Loucy (cell line): ENCODE data around the gene ATE1.
"Not testable (repeated sequence)": the region's sequence is repeated elsewhere in the genome, so short reads cannot be mapped to it uniquely, and the experiment has no call there.

Source experiments
- H2AFZ ChIP-seq: fragments of 200-600 bp; sonication (generic); 2 replicates; pipeline ENCODE4 v1.6.0; 2016; ENCODE audit warnings: antibody characterized with exemption, mild to moderate bottlenecking, low read length, moderate library complexity
- H3F3A ChIP-seq: fragments of 200-600 bp; 2 replicates; pipeline ENCODE4 v1.6.0; 2016; ENCODE audit warnings: antibody characterized with exemption, low read depth, mild to moderate bottlenecking
- H3K27me3 ChIP-seq: fragments of 200-600 bp; sonication (generic); 2 replicates; pipeline ENCODE4 v1.6.1; 2014; ENCODE audit warnings: low read length, mild to moderate bottlenecking; ENCODE audit not compliant: insufficient read depth, poor library complexity, severe bottlenecking
- H3K36me3 ChIP-seq: fragments of 200-600 bp; sonication (generic); 2 replicates; pipeline ENCODE4 v1.6.1; 2016; ENCODE audit warnings: low read length; ENCODE audit not compliant: insufficient read depth
- H3K4me1 ChIP-seq: fragments of 200-600 bp; sonication (generic); 2 replicates; pipeline ENCODE4 v1.5.1; 2014; ENCODE audit warnings: low read length, mild to moderate bottlenecking; ENCODE audit not compliant: insufficient read depth, poor library complexity, severe bottlenecking
- H3K4me2 ChIP-seq: fragments of 200-600 bp; sonication (generic); 2 replicates; pipeline ENCODE4 v1.6.0; 2014; ENCODE audit warnings: antibody characterized with exemption, low read length, low read depth, mild to moderate bottlenecking; ENCODE audit not compliant: poor library complexity, severe bottlenecking
- H3K4me3 ChIP-seq: fragments of 200-600 bp; sonication (generic); 2 replicates; pipeline ENCODE4 v1.5.1; 2014; ENCODE audit warnings: low read length, mild to moderate bottlenecking, mixed read lengths; ENCODE audit not compliant: poor library complexity, severe bottlenecking
- H3K79me2 ChIP-seq: fragments of 200-600 bp; sonication (generic); 2 replicates; pipeline ENCODE4 v1.6.1; 2014; ENCODE audit warnings: low read length; ENCODE audit not compliant: insufficient read depth
- H3K9ac ChIP-seq: fragments of 200-600 bp; sonication (generic); 2 replicates; pipeline ENCODE4 v1.6.0; 2014; ENCODE audit warnings: mild to moderate bottlenecking, low read depth, low read length, moderate library complexity; ENCODE audit not compliant: poor library complexity, severe bottlenecking
- H3K9me2 ChIP-seq: fragments of 200-600 bp; sonication (generic); replicated peaks from 2 replicates; pipeline ENCODE4 v1.6.1; 2016; ENCODE audit warnings: low read depth, low read length, mixed read lengths
- H3K9me3 ChIP-seq: fragments of 200-600 bp; sonication (generic); 2 replicates; pipeline ENCODE4 v1.6.1; 2014; ENCODE audit warnings: mild to moderate bottlenecking, antibody characterized with exemption, low read length, low read depth; ENCODE audit not compliant: insufficient read depth
- H4K20me1 ChIP-seq: fragments of 200-600 bp; sonication (generic); 2 replicates; pipeline ENCODE4 v1.6.0; 2014; ENCODE audit warnings: antibody characterized with exemption, low read length, mild to moderate bottlenecking; ENCODE audit not compliant: insufficient read depth, poor library complexity, severe bottlenecking
- CTCF ChIP-seq: fragments of 200-600 bp; sonication (generic); conservative IDR thresholded peaks from 2 replicates; pipeline ENCODE4 v1.5.1; 2014; ENCODE audit warnings: mild to moderate bottlenecking, antibody characterized with exemption, low read length
- EZH2phosphoT487 ChIP-seq: fragments of 200-600 bp; IDR thresholded peaks from 2 replicates; pipeline ENCODE4 v1.6.1; 2018; ENCODE audit warnings: antibody characterized with exemption, mild to moderate bottlenecking, moderate library complexity, borderline replicate concordance

Gene ATE1

GRCh38 chr10:121936295-121936694, 8.5 kb upstream of the ATE1 start:
- Histone ChIP-seq H3K9me2 (no peaks in the 10 kb centered on the region), H3K79me2 (no peaks in the 10 kb centered on the region), H3K9ac (no peak overlapping the region), H3F3A (no peaks in the 10 kb centered on the region), H3K4me2 (no peak overlapping the region), H3K36me3 (no peaks in the 10 kb centered on the region), H3K4me1 (no peaks in the 10 kb centered on the region), H4K20me1 (no peaks in the 10 kb centered on the region), H3K9me3 (no peaks in the 10 kb centered on the region), H3K4me3 (no peak overlapping the region), H3K27me3 (no peaks in the 10 kb centered on the region), H2AFZ (no peak overlapping the region)
- TF ChIP-seq EZH2phosphoT487, result no peak

DNA sequence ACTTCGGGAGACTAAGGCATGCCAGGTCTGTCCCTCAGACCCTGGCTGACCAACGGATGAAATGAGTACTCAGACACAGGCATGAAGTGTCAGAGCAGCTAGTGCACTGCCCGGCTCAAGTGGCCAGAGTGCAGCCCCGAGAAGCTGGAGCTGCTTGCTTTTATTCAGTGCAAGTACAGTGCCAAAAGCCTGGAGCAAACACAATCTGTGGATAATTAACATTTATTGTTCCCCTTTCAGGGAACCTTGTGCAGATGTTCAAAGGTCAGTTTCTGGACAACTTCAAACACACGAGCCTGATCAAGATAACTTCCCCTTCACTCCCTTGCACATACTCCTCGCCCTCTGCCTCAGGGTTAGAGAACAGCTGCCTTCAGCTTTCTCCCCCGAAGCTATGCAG, 7.9 kb upstream of the ATE1 start:
- no peaks in the 10 kb centered on the region for H4K20me1 ChIP-seq
- no peak overlapping the region for H2AFZ ChIP-seq
- no peaks in the 10 kb centered on the region for H3K9me2 ChIP-seq
- no peaks in the 10 kb centered on the region for H3K9me3 ChIP-seq
- H3K4me1 ChIP-seq, result no peaks in the 10 kb centered on the region
- H3F3A ChIP-seq, result no peaks in the 10 kb centered on the region
- H3K4me3 ChIP-seq, result no peak overlapping the region
- no peak overlapping the region for H3K9ac ChIP-seq
- no peaks in the 10 kb centered on the region for H3K36me3 ChIP-seq
- H3K27me3 ChIP-seq, result no peaks in the 10 kb centered on the region
- no peak overlapping the region for H3K4me2 ChIP-seq
- TF ChIP-seq CTCF (no peak), EZH2phosphoT487 (no peak)
- no peaks in the 10 kb centered on the region for H3K79me2 ChIP-seq

DNA sequence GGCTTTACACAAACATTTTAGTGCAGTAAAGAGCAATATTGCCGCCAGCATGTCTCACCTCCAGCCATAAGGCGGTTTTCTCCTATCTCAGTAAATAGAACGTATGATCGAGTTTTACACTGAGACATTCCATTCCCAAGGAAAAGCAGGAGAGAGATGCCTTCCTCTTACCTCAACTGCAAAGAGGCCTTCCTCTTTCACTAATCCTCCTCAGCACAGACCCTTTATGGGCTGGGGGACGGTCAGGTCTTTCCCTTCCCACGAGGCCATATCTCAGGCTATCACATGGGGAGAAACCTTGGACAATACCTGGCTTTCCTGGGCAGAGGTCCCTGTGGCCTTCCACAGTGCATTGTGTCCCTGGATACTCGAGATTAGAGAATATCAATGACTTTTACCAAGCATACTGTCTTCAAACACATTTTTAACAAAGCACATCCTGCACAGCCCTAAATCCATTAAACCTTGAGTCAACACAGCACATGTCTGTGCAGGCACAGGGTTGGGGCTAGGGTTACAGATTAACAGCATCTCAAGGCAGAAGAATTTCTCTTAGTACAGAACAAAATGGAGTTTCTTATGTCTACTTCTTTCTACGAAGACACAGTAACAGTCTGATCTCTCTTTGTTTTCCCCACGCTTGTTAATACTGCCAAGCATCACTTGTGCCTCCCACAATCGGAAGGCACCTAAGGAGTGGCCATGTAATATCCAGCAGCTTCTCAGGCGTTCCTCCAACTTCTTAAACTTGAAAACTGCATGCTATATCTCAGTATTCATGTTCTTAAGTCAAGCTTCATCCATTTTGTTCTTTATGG, 2.6 kb upstream of the ATE1 start:
- peak overlapping the region; percentile 41 for H3K9ac ChIP-seq
- H3K4me2 ChIP-seq, result peak overlapping the region; percentile 96
- not testable (repeated sequence) for H2AFZ ChIP-seq, H3K27me3 ChIP-seq, H4K20me1 ChIP-seq, H3F3A ChIP-seq, H3K9me2 ChIP-seq, H3K9me3 ChIP-seq, H3K36me3 ChIP-seq
- H3K4me1 ChIP-seq, result peaks cover 16% of the 10 kb centered on the region
- H3K79me2 ChIP-seq, result peaks cover 39% of the 10 kb centered on the region
- peak overlapping the region; percentile 84 for H3K4me3 ChIP-seq

GRCh38 chr10:121929585-121930267, 1.9 kb upstream of the ATE1 start:
- H3K9me2 ChIP-seq, H2AFZ ChIP-seq, H4K20me1 ChIP-seq, H3F3A ChIP-seq, H3K9me3 ChIP-seq, H3K27me3 ChIP-seq, H3K36me3 ChIP-seq: not testable (repeated sequence)
- H3K9ac ChIP-seq, result peak overlapping the region; percentile 41
- H3K4me2 ChIP-seq, result peak overlapping the region; percentile 96
- H3K4me3 ChIP-seq, result peak overlapping the region; percentile 84
- H3K79me2 ChIP-seq, result peaks cover 46% of the 10 kb centered on the region
- H3K4me1 ChIP-seq, result peaks cover 18% of the 10 kb centered on the region
